Fibroblast of lung (primary cell): ENCODE measurements around the gene TMEM132C. TPM values are rescaled to one million over a fixed set of nuclear protein-coding genes. Genes with fewer than 3 reads are reported as not detected.

Experiments used
- DNase-seq, 2 donors: peaks; one replicate each; pipeline versions ENCODE4 v3.0.0 to v3.0.0-alpha.2; 2010; ENCODE audit warnings: low read depth in 2 of 2
- H2AFZ ChIP-seq: 2 replicates; pipeline ENCODE4 v1.5.1; 2012; ENCODE audit warnings: low read length, control low read depth, inconsistent platforms
- H3K27ac ChIP-seq: 2 replicates; pipeline ENCODE4 v1.5.1; 2011; ENCODE audit warnings: low read length, control low read depth; ENCODE audit not compliant: insufficient read depth
- H3K27me3 ChIP-seq: 2 replicates; pipeline ENCODE4 v1.5.1; 2011; ENCODE audit warnings: mild to moderate bottlenecking, low read length; ENCODE audit not compliant: control insufficient read depth, insufficient read depth
- H3K36me3 ChIP-seq: 2 replicates; pipeline ENCODE4 v1.5.1; 2011; ENCODE audit warnings: low read length; ENCODE audit not compliant: control insufficient read depth, insufficient read depth
- H3K4me1 ChIP-seq: 2 replicates; pipeline ENCODE4 v1.5.1; 2011; ENCODE audit warnings: low read length; ENCODE audit not compliant: control insufficient read depth, insufficient read depth; ENCODE audit errors: extremely low read depth
- H3K4me2 ChIP-seq: 2 replicates; pipeline ENCODE4 v1.5.1; 2011; ENCODE audit warnings: low read length, control low read depth; ENCODE audit not compliant: insufficient read depth; ENCODE audit errors: extremely low read depth
- H3K4me3 ChIP-seq, 4 experiments: fragments of 200-600 bp in 1 of 4; sonication (generic) in 1 of 4; replicated peaks in 1 of 4; 2 replicates each; pipeline ENCODE4 v1.5.1; 2011 to 2016; ENCODE audit warnings: low read length in 4 of 4, low read depth in 3 of 4, mild to moderate bottlenecking in 3 of 4, control low read depth in 2 of 4, inconsistent platforms in 1 of 4, mixed read lengths in 1 of 4; ENCODE audit not compliant: insufficient read depth in 1 of 4; ENCODE audit errors: control extremely low read depth in 1 of 4
- H3K79me2 ChIP-seq: 2 replicates; pipeline ENCODE4 v1.5.1; 2012; ENCODE audit warnings: mild to moderate bottlenecking, low read length, inconsistent platforms; ENCODE audit not compliant: control insufficient read depth, insufficient read depth
- H3K9ac ChIP-seq: 2 replicates; pipeline ENCODE4 v1.5.1; 2011; ENCODE audit warnings: mild to moderate bottlenecking, low read length, control low read depth; ENCODE audit not compliant: insufficient read depth
- H3K9me3 ChIP-seq: 2 replicates; pipeline ENCODE4 v1.5.1; 2012; ENCODE audit warnings: low read depth, low read length; ENCODE audit not compliant: control insufficient read depth, insufficient read depth
- H4K20me1 ChIP-seq: 2 replicates; pipeline ENCODE4 v1.5.1; 2011; ENCODE audit warnings: low read length; ENCODE audit not compliant: control insufficient read depth, insufficient read depth; ENCODE audit errors: extremely low read depth
- EZH2 ChIP-seq: IDR thresholded peaks from 2 replicates; pipeline ENCODE4 v1.5.1; 2012; ENCODE audit warnings: low read length, control low read depth, mild to moderate bottlenecking; ENCODE audit errors: missing control alignments
- polyA plus RNA-seq, 2 donors: library from polyadenylated mRNA; depleted of rRNA in 1 of 2; stranded (reverse) in 1 of 2; unstranded in 1 of 2; fragments of >200 nt; gene quantifications; 2 replicates each; pipeline ENCODE4 v1.2.1, GENCODE V29; 2011 to 2012; ENCODE audit warnings: missing spikeins in 1 of 2
- total RNA-seq: library from RNA; depleted of rRNA; stranded (reverse); fragments of >200 nt; gene quantifications from 2 replicates; pipeline ENCODE4 v1.2.1, GENCODE V29; 2014
- TF ChIP-seq, protein P1 (sequence below), 2 donors: IDR thresholded peaks in 1 of 2; conservative IDR thresholded peaks in 1 of 2; 1 replicate in 1 of 2; 2 replicates in 1 of 2; pipeline ENCODE4 v1.5.1; 2011 to 2012; ENCODE audit warnings: low read length in 2 of 2, control low read depth in 1 of 2, inconsistent platforms in 1 of 2, low read depth in 1 of 2, mild to moderate bottlenecking in 1 of 2

Gene TMEM132C
- total and polyA plus RNA-seq, 2 donors (not counting 1 experiment from before 2014, with no cell fraction given) = not detected

DNA sequence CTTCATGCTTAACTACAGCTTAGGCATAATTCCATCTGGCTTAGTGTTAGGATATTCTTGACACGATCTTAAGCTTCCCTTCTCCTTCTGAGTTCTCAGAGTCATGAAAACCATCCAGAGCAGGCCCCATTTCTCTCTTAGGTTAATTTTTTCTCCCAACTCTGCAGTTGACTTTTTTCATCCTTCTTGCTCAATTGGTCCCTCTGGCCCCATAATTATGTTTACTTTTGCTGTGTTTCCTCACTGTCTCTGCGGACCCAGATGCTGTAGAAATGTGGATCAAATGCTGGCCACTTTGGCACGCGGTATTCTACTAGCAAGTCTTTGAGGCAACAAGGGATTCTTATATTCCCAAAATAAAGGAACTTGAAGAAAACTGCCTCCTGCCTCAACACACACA, 9.5 kb downstream of the TMEM132C start:
- Histone ChIP-seq H3K27ac (no peak overlapping the region), H3K4me3 (no peak overlapping the region), H3K79me2 (no peaks in the 10 kb centered on the region), H3K9ac (no peak overlapping the region), H3K4me2 (no peak overlapping the region), H4K20me1 (no peaks in the 10 kb centered on the region), H3K4me1 (no peaks in the 10 kb centered on the region), H3K36me3 (no peaks in the 10 kb centered on the region), H3K27me3 (no peaks in the 10 kb centered on the region), H3K9me3 (no peaks in the 10 kb centered on the region), H2AFZ (no peak overlapping the region)
- TF ChIP-seq, protein P1, sequence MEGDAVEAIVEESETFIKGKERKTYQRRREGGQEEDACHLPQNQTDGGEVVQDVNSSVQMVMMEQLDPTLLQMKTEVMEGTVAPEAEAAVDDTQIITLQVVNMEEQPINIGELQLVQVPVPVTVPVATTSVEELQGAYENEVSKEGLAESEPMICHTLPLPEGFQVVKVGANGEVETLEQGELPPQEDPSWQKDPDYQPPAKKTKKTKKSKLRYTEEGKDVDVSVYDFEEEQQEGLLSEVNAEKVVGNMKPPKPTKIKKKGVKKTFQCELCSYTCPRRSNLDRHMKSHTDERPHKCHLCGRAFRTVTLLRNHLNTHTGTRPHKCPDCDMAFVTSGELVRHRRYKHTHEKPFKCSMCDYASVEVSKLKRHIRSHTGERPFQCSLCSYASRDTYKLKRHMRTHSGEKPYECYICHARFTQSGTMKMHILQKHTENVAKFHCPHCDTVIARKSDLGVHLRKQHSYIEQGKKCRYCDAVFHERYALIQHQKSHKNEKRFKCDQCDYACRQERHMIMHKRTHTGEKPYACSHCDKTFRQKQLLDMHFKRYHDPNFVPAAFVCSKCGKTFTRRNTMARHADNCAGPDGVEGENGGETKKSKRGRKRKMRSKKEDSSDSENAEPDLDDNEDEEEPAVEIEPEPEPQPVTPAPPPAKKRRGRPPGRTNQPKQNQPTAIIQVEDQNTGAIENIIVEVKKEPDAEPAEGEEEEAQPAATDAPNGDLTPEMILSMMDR (conservative IDR thresholded peaks at IDR 0.05 in 1 of 2, IDR thresholded peaks at IDR 0.05 in 1 of 2; ENCODE audit: low read depth in 1 of 2, low read length in 2 of 2) = no peak
- no peak for TF ChIP-seq EZH2
- no peak for DNase-seq

DNA sequence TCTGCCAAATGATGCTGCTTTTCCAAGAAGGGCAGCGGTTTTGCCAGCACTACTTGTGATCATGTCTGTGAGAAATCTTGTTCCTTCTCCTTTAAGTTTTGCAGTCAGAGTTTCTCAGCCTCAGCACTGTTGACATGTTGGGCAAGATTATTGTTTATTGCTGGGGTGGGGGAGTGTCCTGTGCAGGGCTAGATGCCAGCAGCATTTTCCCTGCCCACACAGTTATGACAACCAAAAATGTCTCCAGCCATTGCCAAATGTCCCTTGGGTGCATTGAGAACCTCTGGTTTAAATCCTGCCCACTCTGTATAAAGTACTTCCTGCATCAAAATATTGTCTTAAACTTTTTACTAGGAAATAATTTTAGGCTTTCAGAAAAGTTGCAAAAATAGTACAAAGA, 20.0 kb downstream of the TMEM132C start:
- Histone ChIP-seq H3K9me3 (no peaks in the 10 kb centered on the region), H3K4me3 (no peak overlapping the region), H3K79me2 (no peaks in the 10 kb centered on the region), H2AFZ (no peak overlapping the region), H3K27me3 (no peaks in the 10 kb centered on the region), H4K20me1 (no peaks in the 10 kb centered on the region), H3K4me2 (no peak overlapping the region), H3K4me1 (no peaks in the 10 kb centered on the region), H3K9ac (no peak overlapping the region), H3K36me3 (no peaks in the 10 kb centered on the region), H3K27ac (no peak overlapping the region)
- TF ChIP-seq, protein P1 (conservative IDR thresholded peaks at IDR 0.05 in 1 of 2, IDR thresholded peaks at IDR 0.05 in 1 of 2; ENCODE audit: low read depth in 1 of 2, low read length in 2 of 2) = no peak
- TF ChIP-seq EZH2 = no peak
- DNase-seq = no peak

DNA sequence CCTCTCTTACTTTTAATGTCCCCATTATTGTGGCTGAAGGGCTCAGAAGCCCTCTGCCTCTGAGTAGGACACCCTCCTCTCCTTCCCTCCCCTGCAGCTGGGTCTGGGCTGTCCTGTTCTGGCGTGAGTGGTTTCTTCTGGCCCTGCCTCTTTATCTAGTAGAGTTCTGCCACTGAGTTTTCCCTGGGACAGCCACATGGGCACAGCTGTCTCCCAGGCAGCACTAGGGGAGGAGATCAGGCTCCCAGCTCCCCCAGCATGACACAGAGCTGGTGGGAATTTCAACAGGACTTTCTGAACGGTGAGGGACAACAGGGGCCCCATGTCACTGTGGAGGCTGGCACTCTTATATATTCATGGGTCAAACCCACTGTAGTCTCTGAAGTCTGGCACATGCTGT, 21.4 kb downstream of the TMEM132C start:
- no peak overlapping the region for H3K9ac ChIP-seq
- H3K79me2 ChIP-seq = no peaks in the 10 kb centered on the region

More for the DNA sequence above, 21.4 kb downstream of the TMEM132C start:
- no peaks in the 10 kb centered on the region for H3K4me1 ChIP-seq
- no peaks in the 10 kb centered on the region for H3K9me3 ChIP-seq
- no peaks in the 10 kb centered on the region for H3K36me3 ChIP-seq
- no peaks in the 10 kb centered on the region for H3K27me3 ChIP-seq
- DNase-seq = no peak
- H3K4me2 ChIP-seq = no peak overlapping the region
- no peak overlapping the region for H3K4me3 ChIP-seq
- no peak overlapping the region for H2AFZ ChIP-seq
- no peak overlapping the region for H3K27ac ChIP-seq
- TF ChIP-seq, protein P1 (conservative IDR thresholded peaks at IDR 0.05 in 1 of 2, IDR thresholded peaks at IDR 0.05 in 1 of 2; ENCODE audit: low read depth in 1 of 2, low read length in 2 of 2) = no peak
- TF ChIP-seq EZH2 = no peak
- H4K20me1 ChIP-seq = no peaks in the 10 kb centered on the region
